ENCODE results near the gene ERAL1. TPM values are rescaled to one million over a fixed set of nuclear protein-coding genes. Genes with fewer than 3 reads are reported as not detected.

ERAL1 gene
- total RNA-seq, 4 donors from 2014 or later: 28.1 to 74.4 (median 47.3) TPM

DNA sequence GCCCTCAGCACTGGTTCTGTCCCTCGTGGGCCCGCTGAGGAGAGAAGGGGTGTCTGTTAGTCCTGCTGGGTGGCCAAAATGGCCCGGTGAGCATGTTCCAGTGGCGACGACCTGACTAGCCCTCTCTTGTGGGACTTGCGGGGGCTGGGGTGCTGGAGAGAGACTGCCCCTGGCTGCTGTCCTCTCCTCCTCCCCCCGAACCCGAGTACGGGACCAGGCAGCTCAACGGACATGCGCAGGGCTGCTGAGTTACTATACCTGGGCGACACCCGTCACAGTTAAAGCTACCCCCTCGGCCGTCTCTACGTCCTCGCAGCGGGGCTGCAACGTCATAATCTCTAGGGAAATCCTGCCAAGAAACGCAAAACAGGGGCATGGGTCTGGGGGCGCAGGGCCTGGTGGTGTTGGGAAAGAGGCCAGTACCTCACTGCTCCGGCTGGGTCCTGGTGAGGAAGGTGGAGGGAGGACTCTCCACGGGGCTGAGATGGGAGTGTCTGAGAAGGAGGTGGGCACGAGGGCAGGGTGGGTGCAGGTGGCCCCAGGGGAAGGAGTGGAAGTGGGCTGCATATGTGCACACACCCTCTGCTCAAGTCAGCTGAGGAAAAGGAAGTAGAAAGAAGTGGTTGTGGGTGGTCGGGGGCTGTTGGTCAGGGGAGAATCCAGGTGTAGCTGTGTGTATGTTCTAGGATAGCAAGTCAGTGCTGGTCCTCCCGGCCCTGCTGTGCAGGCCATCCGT lies 29.3 kb downstream of the ERAL1 start:
- H3K36me3 ChIP-seq: peaks cover 0 to 47% (median 9%) of the 10 kb centered on the region in 4 donors
- no peak for TF ChIP-seq EP300 (IDR thresholded peaks at IDR 0.05; ENCODE audit: low read depth)
- TF ChIP-seq POLR2A (IDR thresholded peaks at IDR 0.05): no peak
- no peak for TF ChIP-seq POLR2AphosphoS5 (IDR thresholded peaks at IDR 0.05)
- TF ChIP-seq, protein P1, sequence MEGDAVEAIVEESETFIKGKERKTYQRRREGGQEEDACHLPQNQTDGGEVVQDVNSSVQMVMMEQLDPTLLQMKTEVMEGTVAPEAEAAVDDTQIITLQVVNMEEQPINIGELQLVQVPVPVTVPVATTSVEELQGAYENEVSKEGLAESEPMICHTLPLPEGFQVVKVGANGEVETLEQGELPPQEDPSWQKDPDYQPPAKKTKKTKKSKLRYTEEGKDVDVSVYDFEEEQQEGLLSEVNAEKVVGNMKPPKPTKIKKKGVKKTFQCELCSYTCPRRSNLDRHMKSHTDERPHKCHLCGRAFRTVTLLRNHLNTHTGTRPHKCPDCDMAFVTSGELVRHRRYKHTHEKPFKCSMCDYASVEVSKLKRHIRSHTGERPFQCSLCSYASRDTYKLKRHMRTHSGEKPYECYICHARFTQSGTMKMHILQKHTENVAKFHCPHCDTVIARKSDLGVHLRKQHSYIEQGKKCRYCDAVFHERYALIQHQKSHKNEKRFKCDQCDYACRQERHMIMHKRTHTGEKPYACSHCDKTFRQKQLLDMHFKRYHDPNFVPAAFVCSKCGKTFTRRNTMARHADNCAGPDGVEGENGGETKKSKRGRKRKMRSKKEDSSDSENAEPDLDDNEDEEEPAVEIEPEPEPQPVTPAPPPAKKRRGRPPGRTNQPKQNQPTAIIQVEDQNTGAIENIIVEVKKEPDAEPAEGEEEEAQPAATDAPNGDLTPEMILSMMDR (IDR thresholded peaks at IDR 0.05): no peak
- H3K27me3 ChIP-seq: no peaks in the 10 kb centered on the region
- H3K4me3 ChIP-seq: no peak overlapping the region
- in situ Hi-C loops (cut with MboI; ENCODE audit: low pct_ligation_motif_present in 1 of 4, low pct_unique_long_range_greater_than_20kb in 1 of 4, low sequenced_read_pairs in 3 of 4) (loop anchor here in 1 of 4 donors (25.0 kb wide), 1 partner anchor 122 kb away; no protein-coding TSS in a partner anchor), intact Hi-C loops (cut with DNase I; ENCODE audit: low total_unique reads) (no loop called here)
- no peaks in the 10 kb centered on the region for H3K4me1 ChIP-seq
- no peaks in the 10 kb centered on the region for H3K9me3 ChIP-seq
- no peak for DNase-seq
- no peak overlapping the region for H3K27ac ChIP-seq
- WGBS, 2 donors (ENCODE audit: low coverage in 1 of 2): 90% methylated on average over 20 of the region's 27 CpGs; no CpG with 5 or more reads in 1 of the 2 donors

DNA sequence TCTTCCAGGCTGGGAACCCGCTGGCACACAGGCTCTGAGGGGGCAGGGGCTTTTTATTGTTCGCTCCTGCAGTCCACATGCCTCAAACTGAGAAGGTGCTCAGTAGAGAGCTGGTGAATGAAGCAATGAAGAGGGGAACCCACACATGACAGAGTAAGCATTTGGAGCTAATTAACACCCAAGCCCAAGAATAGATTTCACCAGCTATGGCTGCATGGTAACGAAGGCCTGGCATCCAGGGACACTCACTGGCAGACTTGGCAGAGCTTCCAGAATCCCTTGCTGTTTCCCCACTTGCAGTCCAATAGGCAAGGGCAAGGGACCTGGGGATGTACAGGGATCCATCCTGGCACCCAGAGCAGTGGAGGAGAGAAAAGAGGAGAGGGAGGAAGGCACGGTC lies 30.5 kb downstream of the ERAL1 start:
- TF ChIP-seq, protein P1 (IDR thresholded peaks at IDR 0.05): no peak
- TF ChIP-seq POLR2AphosphoS5 (IDR thresholded peaks at IDR 0.05) (no peak), EP300 (IDR thresholded peaks at IDR 0.05; ENCODE audit: low read depth) (no peak), POLR2A (IDR thresholded peaks at IDR 0.05) (no peak)
- 97 to 100% methylated on average over 1 to 4 of the region's 4 CpGs for WGBS, 2 donors (ENCODE audit: low coverage in 1 of 2)
- Histone ChIP-seq H3K27me3 (no peaks in the 10 kb centered on the region), H3K9me3 (no peaks in the 10 kb centered on the region), H3K36me3 (peaks cover 0 to 35% (median 7%) of the 10 kb centered on the region in 4 donors), H3K27ac (no peak overlapping the region), H3K4me3 (no peak overlapping the region), H3K4me1 (no peaks in the 10 kb centered on the region)
- in situ Hi-C loops (cut with MboI; ENCODE audit: low pct_ligation_motif_present in 1 of 4, low pct_unique_long_range_greater_than_20kb in 1 of 4, low sequenced_read_pairs in 3 of 4) (loop anchor here in 1 of 4 donors (25.0 kb wide), 1 partner anchor 123 kb away; no protein-coding TSS in a partner anchor), intact Hi-C loops (cut with DNase I; ENCODE audit: low total_unique reads) (no loop called here)
- DNase-seq: no peak

DNA sequence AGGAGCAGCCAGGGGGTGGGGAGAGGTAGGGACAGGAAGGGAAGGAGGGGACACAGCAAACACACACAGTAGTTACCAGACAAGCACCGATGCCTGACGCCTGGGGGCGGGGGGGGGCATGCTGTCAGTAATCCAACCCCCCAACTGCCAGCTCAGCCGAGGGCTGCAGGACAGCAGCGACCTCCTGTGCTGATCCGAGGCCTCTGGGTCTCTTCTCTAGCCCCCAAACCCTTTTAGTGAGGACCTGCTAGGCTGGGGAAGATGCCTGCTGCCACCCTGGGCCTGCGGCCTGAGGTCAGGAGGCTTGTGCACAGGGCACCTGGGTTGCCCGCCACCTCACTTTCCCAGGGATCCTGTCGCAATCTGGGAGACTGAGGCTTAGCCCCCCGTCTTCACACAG lies 31.1 kb downstream of the ERAL1 start:
- Histone ChIP-seq H3K9me3 (no peaks in the 10 kb centered on the region), H3K36me3 (peaks cover 0 to 29% (median 5%) of the 10 kb centered on the region in 4 donors), H3K4me1 (no peaks in the 10 kb centered on the region), H3K27ac (no peak overlapping the region), H3K4me3 (no peak overlapping the region), H3K27me3 (no peaks in the 10 kb centered on the region)
- intact Hi-C loops (cut with DNase I; ENCODE audit: low total_unique reads): no loop called here
- TF ChIP-seq, protein P1 (IDR thresholded peaks at IDR 0.05): no peak
- no peak for TF ChIP-seq POLR2AphosphoS5 (IDR thresholded peaks at IDR 0.05)
- no peak for TF ChIP-seq EP300 (IDR thresholded peaks at IDR 0.05; ENCODE audit: low read depth)
- TF ChIP-seq POLR2A (IDR thresholded peaks at IDR 0.05): no peak
- WGBS, 2 donors (ENCODE audit: low coverage in 1 of 2): 100% methylated on average over 9 of the region's 10 CpGs; no CpG with 5 or more reads in 1 of the 2 donors
- in situ Hi-C loops (cut with MboI; ENCODE audit: low pct_ligation_motif_present in 1 of 4, low pct_unique_long_range_greater_than_20kb in 1 of 4, low sequenced_read_pairs in 3 of 4): loop anchor here in 1 of 4 donors (25.0 kb wide), 1 partner anchor 124 kb away; no protein-coding TSS in a partner anchor
- DNase-seq: no peak

DNA sequence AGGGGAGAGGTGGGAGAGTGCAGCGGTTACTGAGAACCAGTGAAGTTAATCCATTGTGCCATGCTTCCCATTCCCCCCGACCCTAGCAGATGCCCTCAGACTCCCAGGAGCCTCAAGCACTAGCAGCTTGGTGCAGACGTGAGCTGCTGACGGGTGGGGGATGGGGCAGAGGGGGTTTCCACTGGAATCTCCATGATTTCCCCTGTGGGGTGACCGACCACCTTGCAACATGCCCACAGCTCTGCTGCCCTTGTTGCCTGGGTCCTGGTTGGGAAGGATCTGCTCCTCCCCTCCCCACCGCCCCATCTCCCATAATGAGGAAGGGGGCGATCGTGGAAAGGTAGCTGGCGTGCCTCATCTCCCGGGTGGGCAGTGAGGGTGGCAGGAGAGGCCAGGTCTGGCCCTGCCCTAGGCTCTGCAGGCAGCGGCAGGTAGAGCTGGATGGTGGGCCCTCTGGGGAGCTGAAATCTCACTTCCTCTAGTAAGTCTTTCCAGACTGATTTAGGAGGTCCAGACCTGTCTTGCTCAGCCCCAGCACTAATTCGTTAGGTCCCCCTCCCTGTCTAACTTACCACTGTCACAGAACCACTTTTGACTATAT lies 33.2 kb downstream of the ERAL1 start:
- intact Hi-C loops (cut with DNase I; ENCODE audit: low total_unique reads): no loop called here
- WGBS, 2 donors (ENCODE audit: low coverage in 1 of 2): 82 to 90% methylated on average over 4 to 12 of the region's 12 CpGs

More for the DNA sequence above, 33.2 kb downstream of the ERAL1 start:
- in situ Hi-C loops (cut with MboI; ENCODE audit: low pct_ligation_motif_present in 1 of 4, low pct_unique_long_range_greater_than_20kb in 1 of 4, low sequenced_read_pairs in 3 of 4): loop anchor here in 1 of 4 donors (25.0 kb wide), 1 partner anchor 126 kb away; no protein-coding TSS in a partner anchor
- Histone ChIP-seq H3K27ac (no peak overlapping the region), H3K4me3 (no peak overlapping the region), H3K9me3 (no peaks in the 10 kb centered on the region), H3K36me3 (peaks cover 0 to 9% (median 0%) of the 10 kb centered on the region in 4 donors), H3K4me1 (peaks cover 5 to 7% (median 5%) of the 10 kb centered on the region in 4 donors), H3K27me3 (no peaks in the 10 kb centered on the region)
- no peak for DNase-seq
- TF ChIP-seq POLR2AphosphoS5 (IDR thresholded peaks at IDR 0.05) (no peak), EP300 (IDR thresholded peaks at IDR 0.05; ENCODE audit: low read depth) (no peak), POLR2A (IDR thresholded peaks at IDR 0.05) (no peak)
- TF ChIP-seq, protein P1 (IDR thresholded peaks at IDR 0.05): no peak

Data from transverse colon (tissue), 4 donors.